ENCODE results near the gene THADA. TPM values are rescaled to one million over a fixed set of nuclear protein-coding genes. Genes with fewer than 3 reads are reported as not detected.

THADA gene
- total and polyA plus RNA-seq, 2 experiments from 2014 or later, result 10.8 to 18.8 TPM

DNA sequence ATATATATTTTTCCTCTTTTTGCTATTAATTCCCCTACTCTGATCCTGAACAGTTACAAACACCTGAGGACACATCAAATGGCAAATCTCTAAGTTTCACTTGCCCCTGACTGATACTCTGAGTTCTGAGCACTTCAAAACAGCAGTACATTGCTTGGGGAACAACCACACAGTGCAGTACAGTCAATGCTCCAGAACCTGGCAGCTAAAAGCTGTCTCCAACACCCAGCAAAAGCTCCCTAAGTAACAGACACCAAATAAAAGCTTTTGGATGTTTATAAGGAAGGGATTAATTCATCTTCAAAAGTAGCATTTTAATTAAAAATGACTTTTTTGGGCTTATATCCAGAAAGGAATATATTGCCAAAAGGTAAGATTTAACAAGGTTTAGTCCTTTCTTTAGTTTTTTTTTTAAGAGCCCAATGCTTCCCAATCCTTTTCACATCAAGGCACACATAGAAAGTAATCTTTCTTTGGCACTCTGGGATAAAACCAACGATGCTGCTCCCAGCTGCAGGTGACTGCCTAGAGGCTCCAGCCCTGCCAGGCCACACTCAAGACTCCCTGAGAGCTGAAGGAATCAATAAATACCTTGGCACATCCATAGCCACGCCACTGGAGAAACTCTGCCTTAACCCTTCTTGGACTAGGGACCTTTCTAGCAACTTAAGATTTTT is 204.5 kb downstream of the THADA start:
- Histone ChIP-seq H3K9me2 (replicated peaks; ENCODE audit: insufficient read depth) (no peaks in the 10 kb centered on the region), H3K27me3 (no peaks in the 10 kb centered on the region), H3K4me3 (no peak overlapping the region), H3K27ac (no peak overlapping the region), H3K9me3 (ENCODE audit: low read depth) (no peaks in the 10 kb centered on the region), H3K4me2 (no peak overlapping the region), H3K79me2 (no peaks in the 10 kb centered on the region), H4K20me1 (ENCODE audit: insufficient read depth, poor library complexity, severe bottlenecking) (no peaks in the 10 kb centered on the region), H3K4me1 (ENCODE audit: insufficient read depth) (peaks cover 28% of the 10 kb centered on the region), H2AFZ (no peak overlapping the region), H3K36me3 (replicated peaks; ENCODE audit: insufficient read depth, low read depth) (no peaks in the 10 kb centered on the region)
- WGBS (ENCODE audit: low lambda C conversion rate, missing lambda C conversion rate), result 57% methylated on average over 2 of the region's 2 CpGs
- no peak for TF ChIP-seq EZH2 (IDR thresholded peaks at IDR 0.05; ENCODE audit: borderline replicate concordance)
- no peak for TF ChIP-seq EZH2phosphoT487 (IDR thresholded peaks at IDR 0.05; ENCODE audit: low read depth, severe bottlenecking, unreplicated experiment)
- TF ChIP-seq CTCF (IDR thresholded peaks at IDR 0.05; ENCODE audit: poor library complexity), result no peak
- no peak for DNase-seq (ENCODE audit: low spot score)

- 70% methylated on average over 6 of the region's 6 CpGs for WGBS (ENCODE audit: low lambda C conversion rate, missing lambda C conversion rate)
- no peaks in the 10 kb centered on the region for H3K79me2 ChIP-seq
- peaks cover 28% of the 10 kb centered on the region for H3K4me1 ChIP-seq (ENCODE audit: insufficient read depth)
- H3K9me3 ChIP-seq (ENCODE audit: low read depth), result no peaks in the 10 kb centered on the region
- H3K9me2 ChIP-seq (replicated peaks; ENCODE audit: insufficient read depth), result no peaks in the 10 kb centered on the region
- no peaks in the 10 kb centered on the region for H4K20me1 ChIP-seq (ENCODE audit: insufficient read depth, poor library complexity, severe bottlenecking)
- H3K36me3 ChIP-seq (replicated peaks; ENCODE audit: insufficient read depth, low read depth), result no peaks in the 10 kb centered on the region
- TF ChIP-seq CTCF (IDR thresholded peaks at IDR 0.05; ENCODE audit: poor library complexity) (no peak), EZH2phosphoT487 (IDR thresholded peaks at IDR 0.05; ENCODE audit: low read depth, severe bottlenecking, unreplicated experiment) (no peak), EZH2 (IDR thresholded peaks at IDR 0.05; ENCODE audit: borderline replicate concordance) (no peak)
- no peak overlapping the region for H3K4me3 ChIP-seq
- H3K4me2 ChIP-seq, result peak overlapping the region; percentile 4
- DNase-seq (ENCODE audit: low spot score), result no peak
- peak overlapping the region; percentile 20 for H3K27ac ChIP-seq
- H3K27me3 ChIP-seq, result no peaks in the 10 kb centered on the region
- no peak overlapping the region for H2AFZ ChIP-seq
Observed at GRCh38 chr2:43389581-43390466, 206.0 kb downstream of the THADA start.

DNA sequence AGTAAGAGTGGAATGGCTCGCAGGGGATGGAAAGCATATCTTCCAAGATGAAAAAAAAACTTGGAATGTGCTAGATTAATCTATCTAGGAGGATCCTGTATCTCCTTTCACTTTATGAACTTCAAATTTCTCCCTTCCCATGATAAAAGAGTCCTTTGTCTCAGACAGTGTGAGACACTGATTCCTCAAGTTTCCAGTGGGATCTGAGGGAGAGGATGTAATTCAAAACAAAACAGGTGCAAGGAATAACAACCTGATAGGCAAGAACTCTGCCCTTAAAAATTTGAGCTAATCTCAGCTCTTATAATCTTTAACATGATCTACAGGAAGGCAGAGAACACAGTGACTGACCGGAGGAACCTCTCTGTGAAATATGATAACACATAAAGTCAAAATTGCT is 207.5 kb downstream of the THADA start:
- H4K20me1 ChIP-seq (ENCODE audit: insufficient read depth, poor library complexity, severe bottlenecking), result no peaks in the 10 kb centered on the region
- H3K9me2 ChIP-seq (replicated peaks; ENCODE audit: insufficient read depth), result no peaks in the 10 kb centered on the region
- WGBS (ENCODE audit: low lambda C conversion rate, missing lambda C conversion rate), result 78% methylated on average over 2 of the region's 2 CpGs
- no peaks in the 10 kb centered on the region for H3K36me3 ChIP-seq (replicated peaks; ENCODE audit: insufficient read depth, low read depth)
- no peak overlapping the region for H3K4me3 ChIP-seq
- no peak overlapping the region for H2AFZ ChIP-seq
- TF ChIP-seq CTCF (IDR thresholded peaks at IDR 0.05; ENCODE audit: poor library complexity), result no peak
- TF ChIP-seq EZH2 (IDR thresholded peaks at IDR 0.05; ENCODE audit: borderline replicate concordance), result no peak
- no peak for TF ChIP-seq EZH2phosphoT487 (IDR thresholded peaks at IDR 0.05; ENCODE audit: low read depth, severe bottlenecking, unreplicated experiment)
- no peak for DNase-seq (ENCODE audit: low spot score)
- H3K4me1 ChIP-seq (ENCODE audit: insufficient read depth), result peaks cover 28% of the 10 kb centered on the region
- no peak overlapping the region for H3K27ac ChIP-seq
- H3K79me2 ChIP-seq, result no peaks in the 10 kb centered on the region
- H3K9me3 ChIP-seq (ENCODE audit: low read depth), result no peaks in the 10 kb centered on the region
- no peaks in the 10 kb centered on the region for H3K27me3 ChIP-seq
- H3K4me2 ChIP-seq, result no peak overlapping the region

All from hepatocyte (in vitro differentiated cells).